Measurements from ENCODE around the gene TMEM54. TPM values are rescaled to one million over a fixed set of nuclear protein-coding genes. Genes with fewer than 3 reads are reported as not detected.
A peak's percentile ranks its signal among the peaks of the same experiment; 100 is the strongest.

TMEM54 gene
- total RNA-seq, 1 donor, result 38.4 TPM

DNA sequence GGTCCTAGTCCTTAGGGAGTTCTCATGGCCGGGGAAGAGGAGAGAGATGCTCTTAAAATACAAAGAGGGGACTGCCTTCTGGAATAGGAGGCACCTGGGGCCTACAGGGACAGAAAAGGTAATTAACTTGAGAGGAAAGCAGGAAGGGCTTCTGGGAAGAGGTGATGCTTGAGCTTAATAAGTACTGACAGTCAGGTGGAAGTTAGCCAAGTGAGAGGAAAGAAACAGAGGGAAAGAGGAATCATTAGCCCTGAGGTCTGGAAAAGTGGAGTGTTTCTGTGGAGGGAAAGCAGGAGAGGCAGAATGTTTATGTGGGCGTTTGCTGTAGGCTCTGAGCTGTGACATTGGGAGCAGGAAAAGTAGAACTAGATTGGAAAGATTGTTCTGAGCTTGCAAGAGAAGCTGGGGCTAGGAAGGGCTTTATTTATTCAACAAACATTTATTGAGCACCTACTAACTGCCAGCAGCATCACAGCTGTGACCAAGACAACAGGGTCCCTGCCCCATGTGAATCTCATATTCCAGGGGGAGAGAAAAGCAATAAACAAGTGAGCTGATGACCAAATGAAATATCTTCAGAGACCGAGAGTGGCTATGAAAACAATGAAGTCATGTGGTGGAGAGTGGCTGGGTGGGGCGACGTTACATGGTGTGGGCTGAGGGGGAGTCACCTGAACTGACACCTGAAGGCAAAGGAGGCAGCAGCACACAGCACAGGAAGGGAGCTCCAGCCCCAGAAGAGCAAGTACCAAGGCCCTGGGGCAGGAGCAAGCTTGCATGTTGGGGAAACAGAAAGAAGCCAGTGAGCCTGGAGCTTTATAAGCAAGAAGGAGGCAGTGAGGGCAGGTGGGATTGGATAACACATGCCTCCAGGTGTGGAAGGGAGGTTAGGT, 26.1 kb downstream of the TMEM54 start:
- no peak overlapping the region for H3K4me3 ChIP-seq (ENCODE audit: low read depth, low read length)
- TF ChIP-seq, protein P1, sequence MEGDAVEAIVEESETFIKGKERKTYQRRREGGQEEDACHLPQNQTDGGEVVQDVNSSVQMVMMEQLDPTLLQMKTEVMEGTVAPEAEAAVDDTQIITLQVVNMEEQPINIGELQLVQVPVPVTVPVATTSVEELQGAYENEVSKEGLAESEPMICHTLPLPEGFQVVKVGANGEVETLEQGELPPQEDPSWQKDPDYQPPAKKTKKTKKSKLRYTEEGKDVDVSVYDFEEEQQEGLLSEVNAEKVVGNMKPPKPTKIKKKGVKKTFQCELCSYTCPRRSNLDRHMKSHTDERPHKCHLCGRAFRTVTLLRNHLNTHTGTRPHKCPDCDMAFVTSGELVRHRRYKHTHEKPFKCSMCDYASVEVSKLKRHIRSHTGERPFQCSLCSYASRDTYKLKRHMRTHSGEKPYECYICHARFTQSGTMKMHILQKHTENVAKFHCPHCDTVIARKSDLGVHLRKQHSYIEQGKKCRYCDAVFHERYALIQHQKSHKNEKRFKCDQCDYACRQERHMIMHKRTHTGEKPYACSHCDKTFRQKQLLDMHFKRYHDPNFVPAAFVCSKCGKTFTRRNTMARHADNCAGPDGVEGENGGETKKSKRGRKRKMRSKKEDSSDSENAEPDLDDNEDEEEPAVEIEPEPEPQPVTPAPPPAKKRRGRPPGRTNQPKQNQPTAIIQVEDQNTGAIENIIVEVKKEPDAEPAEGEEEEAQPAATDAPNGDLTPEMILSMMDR (IDR thresholded peaks at IDR 0.05; ENCODE audit: insufficient read depth, low read length), result no peak
- DNase-seq (ENCODE audit: low read depth), result no peak

DNA sequence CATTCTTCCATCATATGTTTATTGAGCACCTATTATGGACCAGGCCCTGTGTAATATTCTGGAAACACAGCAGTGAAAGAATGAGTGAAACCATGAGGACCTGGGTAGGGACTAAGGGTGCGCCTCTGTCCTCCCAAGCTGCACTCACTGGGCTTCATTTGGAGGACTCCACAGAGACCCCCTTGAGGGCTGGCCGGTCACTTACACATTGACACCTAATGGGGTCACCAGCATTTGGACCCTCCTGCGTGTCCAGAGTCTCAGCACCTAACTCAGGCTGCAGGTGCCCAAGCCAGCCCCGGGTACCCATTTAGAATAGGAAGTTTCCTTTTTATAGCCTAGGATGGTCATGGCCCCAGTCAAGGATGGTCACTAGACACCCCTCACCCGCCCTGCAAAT, 27.7 kb downstream of the TMEM54 start:
- DNase-seq (ENCODE audit: low read depth), result no peak
- no peak overlapping the region for H3K4me3 ChIP-seq (ENCODE audit: low read depth, low read length)
- TF ChIP-seq, protein P1 (IDR thresholded peaks at IDR 0.05; ENCODE audit: insufficient read depth, low read length), result no peak

DNA sequence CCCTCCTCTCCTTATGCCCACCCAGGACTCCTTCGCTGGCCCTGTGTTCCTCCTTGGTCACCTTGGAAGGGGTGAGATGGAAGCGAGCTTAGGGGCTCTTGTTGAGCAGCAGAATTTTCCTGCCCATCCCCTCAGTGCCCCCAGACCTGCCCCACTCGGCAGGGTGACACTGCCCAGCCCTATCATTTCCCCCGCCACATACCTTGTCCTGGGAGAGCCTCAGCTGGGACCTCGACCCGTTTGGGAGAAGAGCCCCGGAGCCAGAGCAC, 29.1 kb downstream of the TMEM54 start:
- H3K4me3 ChIP-seq (ENCODE audit: low read depth, low read length), result peak overlapping the region; percentile 5
- TF ChIP-seq, protein P1 (IDR thresholded peaks at IDR 0.05; ENCODE audit: insufficient read depth, low read length), result no peak
- DNase-seq (ENCODE audit: low read depth), result no peak

DNA sequence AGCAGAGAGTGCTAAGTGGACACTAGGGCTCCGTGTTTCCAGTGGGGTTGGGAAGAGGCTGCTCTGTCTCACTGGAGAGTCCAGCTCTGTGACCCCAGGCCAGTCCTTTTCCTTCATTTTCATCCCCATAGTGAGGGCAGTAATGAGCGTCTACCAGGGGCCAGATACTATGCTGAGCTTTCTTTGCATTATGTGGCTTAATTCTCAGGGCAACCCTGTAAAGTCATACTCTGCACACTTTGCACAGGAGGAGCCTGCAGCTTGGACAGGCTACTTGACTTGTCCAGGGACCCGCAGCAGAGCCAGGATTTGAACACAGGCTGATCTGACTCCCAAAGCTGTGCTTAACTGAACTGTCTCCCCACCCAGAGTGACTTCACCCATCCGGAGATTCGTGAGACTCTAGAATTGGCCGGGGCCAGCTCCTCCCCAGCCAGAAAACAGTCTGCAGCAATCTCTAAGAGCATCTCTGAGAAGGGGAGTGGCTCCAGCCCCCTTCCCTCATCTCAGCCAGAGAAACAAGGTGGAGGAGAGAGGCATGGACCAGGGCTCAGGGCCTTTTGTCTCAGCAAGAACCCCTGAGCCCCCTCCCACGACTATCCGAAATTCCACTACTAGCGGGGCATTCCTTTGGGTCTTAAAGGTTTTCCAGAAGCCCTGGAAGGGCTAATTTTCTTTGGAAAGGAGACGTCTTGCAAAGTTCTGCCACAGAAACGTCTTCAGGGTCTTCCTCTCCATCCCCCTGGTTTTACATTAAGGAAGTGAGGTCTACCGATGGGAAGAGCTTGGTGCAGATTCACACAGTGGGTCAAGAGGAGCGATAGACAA, 29.6 kb downstream of the TMEM54 start:
- peak; percentile 44 for DNase-seq (ENCODE audit: low read depth)

DNA sequence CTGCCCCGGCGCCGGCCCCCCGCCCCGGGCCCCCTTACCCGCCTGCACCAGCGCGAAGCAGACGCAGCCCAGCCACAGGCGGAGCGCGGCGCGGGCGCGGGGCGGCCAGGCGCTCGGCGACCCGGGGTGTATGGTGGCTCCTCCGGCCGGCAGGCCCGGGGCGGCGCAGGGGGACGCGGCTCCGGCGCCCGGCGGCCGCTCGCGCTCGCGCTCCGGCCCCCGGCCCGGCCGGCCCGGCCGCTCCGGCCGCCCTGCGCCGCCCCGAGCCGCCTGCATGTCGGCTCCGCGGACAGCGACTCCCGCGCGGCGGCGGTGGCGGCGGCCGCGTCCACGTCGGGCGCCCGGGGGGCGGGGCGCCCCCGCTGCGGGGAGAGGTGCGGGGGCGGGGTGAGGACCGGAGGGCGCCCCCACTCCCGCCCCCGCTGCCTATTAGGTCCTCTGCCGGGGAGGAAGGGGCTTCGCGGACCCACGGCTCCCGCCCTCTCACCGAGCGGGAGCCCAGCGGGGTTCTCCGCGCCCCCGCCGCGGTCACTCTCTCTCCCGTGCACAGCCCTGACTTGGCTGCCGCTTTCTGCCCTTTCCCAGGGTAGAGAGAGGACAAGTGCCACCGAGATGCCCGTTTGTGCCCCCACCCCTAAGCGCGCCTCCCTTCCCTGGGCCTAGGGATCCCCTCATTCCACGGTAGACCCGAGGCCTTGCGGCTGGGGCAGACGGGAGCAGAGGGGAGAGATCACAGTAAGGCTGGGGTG, 30.4 kb downstream of the TMEM54 start, which contains the start of gene FNDC5:
FNDC5 (minus strand) TSS at position 298 of the 749 bp plus-strand sequence.
- H3K4me3 ChIP-seq (ENCODE audit: low read depth, low read length), result peak within 1 kb of the TSS; percentile 54
- TF ChIP-seq, protein P1 (IDR thresholded peaks at IDR 0.05; ENCODE audit: insufficient read depth, low read length), result no peak
- no peak for DNase-seq (ENCODE audit: low read depth)

More for the DNA sequence above, 29.6 kb downstream of the TMEM54 start:
- TF ChIP-seq, protein P1 (IDR thresholded peaks at IDR 0.05; ENCODE audit: insufficient read depth, low read length), result peak; percentile 4
- H3K4me3 ChIP-seq (ENCODE audit: low read depth, low read length), result peak overlapping the region; percentile 54

DNA sequence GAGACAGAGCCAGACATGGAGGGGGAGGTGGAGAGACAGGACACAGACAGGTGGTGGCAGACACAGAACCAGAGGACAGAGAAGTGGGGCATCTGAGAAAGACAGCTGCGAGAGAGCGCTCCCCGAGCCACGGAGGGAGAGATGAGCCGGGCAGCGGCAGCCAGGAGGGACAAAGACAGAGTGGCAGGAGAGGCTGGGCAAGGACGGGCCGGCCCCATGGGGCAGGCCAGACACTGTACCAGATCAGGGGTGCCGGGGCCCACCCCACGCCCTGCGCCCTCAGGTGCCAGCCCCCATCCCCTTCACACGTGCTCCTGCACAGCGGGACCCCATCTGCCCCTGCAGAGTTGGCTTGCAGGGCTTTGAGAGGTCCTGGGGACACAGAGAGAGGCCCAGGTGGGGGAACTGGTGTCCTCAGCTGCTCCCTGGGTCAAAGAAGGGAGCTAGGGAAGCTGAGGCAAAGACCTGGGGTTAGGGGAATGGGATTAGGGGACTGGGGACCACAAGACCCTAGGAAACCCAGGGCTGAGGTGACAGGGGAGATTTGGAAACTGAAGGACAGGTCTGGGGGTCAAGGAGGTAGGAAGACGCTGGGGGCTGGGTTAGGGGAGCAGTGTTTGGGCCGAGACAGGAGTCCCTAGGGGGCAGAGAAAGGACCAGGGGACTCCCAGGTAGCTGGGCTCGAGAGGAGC, 31.1 kb downstream of the TMEM54 start:
- TF ChIP-seq, protein P1 (IDR thresholded peaks at IDR 0.05; ENCODE audit: insufficient read depth, low read length), result no peak
- DNase-seq (ENCODE audit: low read depth), result no peak
- H3K4me3 ChIP-seq (ENCODE audit: low read depth, low read length), result peak overlapping the region; percentile 35
